Activated naive CD8-positive, alpha-beta T cell (primary cell): Measurements from ENCODE around the gene MPO.

Experiments
- H3K27ac Mint-ChIP-seq: one replicate; pipeline ENCODE4 v1.8.0; 2021; ENCODE audit warnings: mixed read lengths
- H3K27me3 Mint-ChIP-seq: one replicate; pipeline ENCODE4 v1.8.0; 2021; ENCODE audit warnings: mixed read lengths
- H3K36me3 Mint-ChIP-seq: one replicate; pipeline ENCODE4 v1.8.0; 2021; ENCODE audit warnings: mixed read lengths
- H3K4me1 Mint-ChIP-seq: one replicate; pipeline ENCODE4 v1.8.0; 2021; ENCODE audit warnings: low read depth, mixed read lengths
- H3K4me3 Mint-ChIP-seq: one replicate; pipeline ENCODE4 v1.8.0; 2021; ENCODE audit warnings: mild to moderate bottlenecking, mixed read lengths
- H3K9me3 Mint-ChIP-seq: one replicate; pipeline ENCODE4 v1.8.0; 2021; ENCODE audit warnings: low read depth, mixed read lengths

Gene MPO

DNA sequence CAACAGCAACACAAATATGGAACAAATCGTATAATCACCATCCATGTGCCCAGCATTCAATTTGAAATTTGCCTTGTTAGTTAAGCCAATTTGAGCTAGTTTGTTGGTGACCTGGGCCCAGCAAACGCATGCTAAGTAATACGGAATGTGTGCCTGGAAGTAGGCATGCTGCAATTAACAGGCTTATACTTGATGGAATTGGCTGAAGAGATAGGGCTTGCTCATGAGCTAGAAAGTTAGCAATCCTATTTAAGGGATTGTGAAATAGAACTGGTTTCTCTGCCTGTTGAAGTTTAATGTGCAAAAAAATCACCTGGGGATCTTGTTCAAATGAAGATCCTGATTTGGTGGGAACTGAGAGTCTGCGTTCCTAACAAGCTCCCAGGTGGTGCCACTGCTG is 50.9 kb downstream of the MPO start:
- H3K36me3 Mint-ChIP-seq = no peaks in the 10 kb centered on the region

DNA sequence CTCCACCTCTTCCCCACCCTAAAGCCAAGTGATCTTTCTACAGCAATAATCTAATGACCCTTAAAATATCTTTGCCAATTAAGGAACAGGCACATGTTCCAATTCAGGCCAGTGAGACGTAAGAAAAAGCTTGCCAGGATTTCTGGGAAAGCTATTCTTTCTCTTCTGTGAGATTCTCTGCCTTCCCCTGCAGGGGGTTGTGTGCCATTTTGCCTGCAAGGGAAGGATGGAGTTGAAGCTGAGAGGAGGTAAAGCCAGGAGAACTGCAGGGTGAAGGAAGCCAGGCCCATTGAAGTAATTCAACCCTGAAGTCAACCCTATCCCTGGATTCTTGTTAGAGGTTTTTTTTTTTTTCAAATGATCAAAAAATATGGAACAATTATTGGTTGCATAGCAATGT is 51.4 kb downstream of the MPO start:
- Mint-ChIP-seq H3K9me3 (no peaks in the 10 kb centered on the region), H3K27ac (no peak overlapping the region), H3K4me1 (peaks cover 3% of the 10 kb centered on the region), H3K36me3 (no peaks in the 10 kb centered on the region), H3K4me3 (no peak overlapping the region), H3K27me3 (peaks cover 13% of the 10 kb centered on the region)

More for the DNA sequence above, 50.9 kb downstream of the MPO start:
- peaks cover 14% of the 10 kb centered on the region for H3K27me3 Mint-ChIP-seq
- H3K9me3 Mint-ChIP-seq = no peaks in the 10 kb centered on the region
- H3K27ac Mint-ChIP-seq = no peak overlapping the region
- H3K4me3 Mint-ChIP-seq = no peak overlapping the region
- no peaks in the 10 kb centered on the region for H3K4me1 Mint-ChIP-seq

- H3K9me3 Mint-ChIP-seq = no peaks in the 10 kb centered on the region
- no peak overlapping the region for H3K4me3 Mint-ChIP-seq
- H3K27me3 Mint-ChIP-seq = peaks cover 13% of the 10 kb centered on the region
- H3K36me3 Mint-ChIP-seq = no peaks in the 10 kb centered on the region
- peaks cover 7% of the 10 kb centered on the region for H3K4me1 Mint-ChIP-seq
- no peak overlapping the region for H3K27ac Mint-ChIP-seq
Observed at GRCh38 chr17:58228679-58229078, 52.1 kb downstream of the MPO start.

GRCh38 chr17:58227733-58228132 is 53.0 kb downstream of the MPO start:
- no peak overlapping the region for H3K4me3 Mint-ChIP-seq
- H3K36me3 Mint-ChIP-seq = no peaks in the 10 kb centered on the region
- H3K27me3 Mint-ChIP-seq = peaks cover 13% of the 10 kb centered on the region
- H3K27ac Mint-ChIP-seq = no peak overlapping the region
- peaks cover 7% of the 10 kb centered on the region for H3K4me1 Mint-ChIP-seq
- no peaks in the 10 kb centered on the region for H3K9me3 Mint-ChIP-seq

- Mint-ChIP-seq H3K36me3 (peaks cover 2% of the 10 kb centered on the region), H3K9me3 (no peaks in the 10 kb centered on the region), H3K27me3 (peaks cover 9% of the 10 kb centered on the region), H3K27ac (no peak overlapping the region), H3K4me1 (peaks cover 17% of the 10 kb centered on the region), H3K4me3 (no peak overlapping the region)
Observed at GRCh38 chr17:58224315-58224714, 56.4 kb downstream of the MPO start.
